ENCODE results near the gene PATJ.

The PATJ gene

DNA sequence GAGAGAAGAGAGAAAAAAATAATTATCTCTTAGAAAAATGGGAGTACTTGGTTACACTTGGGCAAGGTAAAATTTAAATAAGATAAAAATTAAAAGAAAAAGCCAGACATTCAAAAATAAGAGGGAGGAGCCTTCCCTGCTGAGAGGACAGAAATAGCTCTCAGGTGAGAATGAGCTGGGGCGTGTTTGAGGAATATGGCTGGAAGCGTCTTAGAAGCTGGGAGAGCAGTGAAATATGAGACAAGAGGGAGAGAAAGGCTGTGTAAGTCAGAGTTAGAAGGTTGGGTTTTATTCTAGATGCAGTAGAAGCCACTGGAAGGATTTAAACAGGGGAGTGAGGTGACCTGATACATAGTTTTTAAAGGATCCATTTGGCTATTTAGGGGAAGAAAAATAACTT, 298.2 kb downstream of the PATJ start:
- TF ChIP-seq FOXP2 (optimal IDR thresholded peaks at IDR 0.05; ENCODE audit: control extremely low read depth, extremely low read length, insufficient read depth) (no peak), POLR2AphosphoS5 (IDR thresholded peaks at IDR 0.05; ENCODE audit: borderline replicate concordance, low read depth, low read length) (no peak), EZH2 (IDR thresholded peaks at IDR 0.05) (no peak)
- no peaks in the 10 kb centered on the region for H3K36me3 ChIP-seq (ENCODE audit: insufficient read depth, low read length)
- H3K9ac ChIP-seq (ENCODE audit: insufficient read length): no peak overlapping the region
- no peak overlapping the region for H3K4me3 ChIP-seq
- no peak for DNase-seq (ENCODE audit: low read depth, low spot score)
- H3K27ac ChIP-seq: no peak overlapping the region
- no peaks in the 10 kb centered on the region for H3K9me3 ChIP-seq (ENCODE audit: low read depth, low read length)

DNA sequence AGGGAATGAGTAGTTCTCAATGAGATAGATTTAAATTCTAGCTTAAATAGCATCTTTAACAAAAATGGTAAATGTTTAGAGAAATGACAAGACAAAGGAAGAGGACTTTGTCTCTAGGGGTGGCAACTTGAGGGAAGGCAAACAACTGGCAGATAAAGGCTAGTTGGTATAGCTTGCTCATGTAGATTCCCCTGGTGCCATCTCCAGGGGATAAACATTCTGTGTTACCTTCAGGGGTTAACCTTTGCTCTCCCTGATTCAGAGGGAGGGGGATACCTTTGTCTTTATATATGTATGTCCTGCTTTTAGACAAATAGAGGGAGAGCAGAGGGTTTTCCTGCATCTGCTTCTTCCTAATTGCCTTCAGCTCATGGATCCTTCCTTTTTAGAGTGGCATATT, 298.7 kb downstream of the PATJ start:
- Histone ChIP-seq H3K27ac (no peak overlapping the region), H3K4me3 (no peak overlapping the region), H3K9me3 (ENCODE audit: low read depth, low read length) (no peaks in the 10 kb centered on the region), H3K36me3 (ENCODE audit: insufficient read depth, low read length) (no peaks in the 10 kb centered on the region), H3K9ac (ENCODE audit: insufficient read length) (no peak overlapping the region)
- no peak for DNase-seq (ENCODE audit: low read depth, low spot score)
- TF ChIP-seq EZH2 (IDR thresholded peaks at IDR 0.05) (no peak), FOXP2 (optimal IDR thresholded peaks at IDR 0.05; ENCODE audit: control extremely low read depth, extremely low read length, insufficient read depth) (no peak), POLR2AphosphoS5 (IDR thresholded peaks at IDR 0.05; ENCODE audit: borderline replicate concordance, low read depth, low read length) (no peak)

DNA sequence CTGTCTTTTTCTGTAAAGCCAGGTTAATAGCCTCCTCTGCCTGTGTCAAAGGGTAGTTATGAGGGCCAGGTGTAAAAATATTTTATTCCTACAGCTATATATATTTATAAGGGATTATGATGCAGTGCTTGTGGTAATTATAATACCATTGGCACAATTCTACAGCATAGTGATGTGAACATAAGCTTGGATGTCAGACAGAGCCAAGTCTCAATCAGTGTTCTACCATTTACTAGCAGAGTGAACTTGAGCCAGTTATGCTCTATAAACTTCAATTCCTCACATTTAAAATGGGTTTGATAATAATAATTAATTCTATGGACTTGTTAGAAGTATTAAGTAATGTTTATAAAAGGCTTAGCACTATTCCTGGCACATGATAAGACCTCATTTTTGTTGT, 300.9 kb downstream of the PATJ start:
- no peak for TF ChIP-seq FOXP2 (optimal IDR thresholded peaks at IDR 0.05; ENCODE audit: control extremely low read depth, extremely low read length, insufficient read depth)
- TF ChIP-seq POLR2AphosphoS5 (IDR thresholded peaks at IDR 0.05; ENCODE audit: borderline replicate concordance, low read depth, low read length): no peak
- no peak for TF ChIP-seq EZH2 (IDR thresholded peaks at IDR 0.05)
- Histone ChIP-seq H3K4me3 (no peak overlapping the region), H3K36me3 (ENCODE audit: insufficient read depth, low read length) (no peaks in the 10 kb centered on the region), H3K9me3 (ENCODE audit: low read depth, low read length) (no peaks in the 10 kb centered on the region), H3K27ac (no peak overlapping the region), H3K9ac (ENCODE audit: insufficient read length) (no peak overlapping the region)
- DNase-seq (ENCODE audit: low read depth, low spot score): no peak

- H3K4me3 ChIP-seq: no peak overlapping the region
- H3K9ac ChIP-seq (ENCODE audit: insufficient read length): no peak overlapping the region
- DNase-seq (ENCODE audit: low read depth, low spot score): no peak
- no peaks in the 10 kb centered on the region for H3K36me3 ChIP-seq (ENCODE audit: insufficient read depth, low read length)
- H3K9me3 ChIP-seq (ENCODE audit: low read depth, low read length): no peaks in the 10 kb centered on the region
- TF ChIP-seq EZH2 (IDR thresholded peaks at IDR 0.05) (no peak), FOXP2 (optimal IDR thresholded peaks at IDR 0.05; ENCODE audit: control extremely low read depth, extremely low read length, insufficient read depth) (no peak), POLR2AphosphoS5 (IDR thresholded peaks at IDR 0.05; ENCODE audit: borderline replicate concordance, low read depth, low read length) (no peak)
- H3K27ac ChIP-seq: no peak overlapping the region
Observed at GRCh38 chr1:62045574-62045973, 303.3 kb downstream of the PATJ start.

- Histone ChIP-seq H3K9ac (ENCODE audit: insufficient read length) (no peak overlapping the region), H3K27ac (no peak overlapping the region), H3K36me3 (ENCODE audit: insufficient read depth, low read length) (no peaks in the 10 kb centered on the region), H3K9me3 (ENCODE audit: low read depth, low read length) (no peaks in the 10 kb centered on the region), H3K4me3 (no peak overlapping the region)
- TF ChIP-seq EZH2 (IDR thresholded peaks at IDR 0.05): no peak
- no peak for TF ChIP-seq FOXP2 (optimal IDR thresholded peaks at IDR 0.05; ENCODE audit: control extremely low read depth, extremely low read length, insufficient read depth)
- TF ChIP-seq POLR2AphosphoS5 (IDR thresholded peaks at IDR 0.05; ENCODE audit: borderline replicate concordance, low read depth, low read length): no peak
- no peak for DNase-seq (ENCODE audit: low read depth, low spot score)
Observed at GRCh38 chr1:62046927-62047326, 304.6 kb downstream of the PATJ start.

GRCh38 chr1:62050165-62050564, 307.9 kb downstream of the PATJ start:
- Histone ChIP-seq H3K9me3 (ENCODE audit: low read depth, low read length) (no peaks in the 10 kb centered on the region), H3K9ac (ENCODE audit: insufficient read length) (no peak overlapping the region), H3K4me3 (no peak overlapping the region), H3K36me3 (ENCODE audit: insufficient read depth, low read length) (no peaks in the 10 kb centered on the region), H3K27ac (no peak overlapping the region)
- TF ChIP-seq POLR2AphosphoS5 (IDR thresholded peaks at IDR 0.05; ENCODE audit: borderline replicate concordance, low read depth, low read length) (no peak), FOXP2 (optimal IDR thresholded peaks at IDR 0.05; ENCODE audit: control extremely low read depth, extremely low read length, insufficient read depth) (no peak), EZH2 (IDR thresholded peaks at IDR 0.05) (no peak)
- DNase-seq (ENCODE audit: low read depth, low spot score): no peak

DNA sequence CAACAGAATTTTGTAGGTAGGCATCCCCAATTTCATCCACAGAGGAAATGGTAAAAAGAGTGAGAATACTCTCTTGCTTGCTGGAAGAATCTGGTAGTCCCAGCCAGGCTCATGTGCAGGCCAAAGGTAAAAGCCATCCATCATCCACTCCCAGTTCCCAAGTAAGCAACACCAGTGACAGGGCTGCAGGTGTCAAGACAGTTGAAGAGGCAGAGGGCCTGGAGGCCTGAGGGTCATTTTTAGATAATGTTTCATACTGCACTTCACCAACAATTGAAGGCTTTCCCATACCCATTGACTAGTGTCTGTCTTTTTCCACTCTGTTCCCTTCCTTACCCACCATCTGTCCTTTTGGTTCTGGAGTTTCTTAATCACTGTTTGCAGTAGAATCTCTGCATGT, 310.7 kb downstream of the PATJ start:
- TF ChIP-seq FOXP2 (optimal IDR thresholded peaks at IDR 0.05; ENCODE audit: control extremely low read depth, extremely low read length, insufficient read depth) (no peak), EZH2 (IDR thresholded peaks at IDR 0.05) (no peak), POLR2AphosphoS5 (IDR thresholded peaks at IDR 0.05; ENCODE audit: borderline replicate concordance, low read depth, low read length) (no peak)
- H3K36me3 ChIP-seq (ENCODE audit: insufficient read depth, low read length): no peaks in the 10 kb centered on the region
- no peaks in the 10 kb centered on the region for H3K9me3 ChIP-seq (ENCODE audit: low read depth, low read length)
- no peak overlapping the region for H3K4me3 ChIP-seq
- no peak for DNase-seq (ENCODE audit: low read depth, low spot score)
- no peak overlapping the region for H3K27ac ChIP-seq
- no peak overlapping the region for H3K9ac ChIP-seq (ENCODE audit: insufficient read length)

DNA sequence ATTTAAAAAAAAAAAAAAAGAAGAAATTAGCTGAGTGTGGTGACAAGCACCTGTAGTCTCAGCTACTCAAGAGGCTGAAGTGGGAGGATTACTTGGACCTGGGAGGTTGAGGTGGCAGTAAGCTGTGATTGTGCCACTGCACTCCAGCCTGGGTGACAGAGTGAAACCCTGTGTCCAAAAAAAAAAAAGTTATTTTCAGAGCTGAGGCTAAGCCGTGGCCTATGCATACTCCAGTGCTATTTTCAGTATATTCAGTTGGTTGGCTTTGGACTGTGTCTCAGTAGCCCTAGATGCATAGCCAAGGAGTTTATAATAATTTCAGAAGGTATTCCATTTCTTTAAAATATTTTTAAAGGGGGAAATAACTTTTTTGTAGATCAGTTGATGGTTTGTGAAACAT, 311.9 kb downstream of the PATJ start:
- DNase-seq (ENCODE audit: low read depth, low spot score): no peak
- TF ChIP-seq FOXP2 (optimal IDR thresholded peaks at IDR 0.05; ENCODE audit: control extremely low read depth, extremely low read length, insufficient read depth) (no peak), EZH2 (IDR thresholded peaks at IDR 0.05) (no peak), POLR2AphosphoS5 (IDR thresholded peaks at IDR 0.05; ENCODE audit: borderline replicate concordance, low read depth, low read length) (no peak)
- Histone ChIP-seq H3K36me3 (ENCODE audit: insufficient read depth, low read length) (no peaks in the 10 kb centered on the region), H3K9ac (ENCODE audit: insufficient read length) (no peak overlapping the region), H3K4me3 (no peak overlapping the region), H3K9me3 (ENCODE audit: low read depth, low read length) (no peaks in the 10 kb centered on the region), H3K27ac (no peak overlapping the region)

GRCh38 chr1:62057230-62057629, 314.9 kb downstream of the PATJ start:
- TF ChIP-seq EZH2 (IDR thresholded peaks at IDR 0.05): no peak
- TF ChIP-seq FOXP2 (optimal IDR thresholded peaks at IDR 0.05; ENCODE audit: control extremely low read depth, extremely low read length, insufficient read depth): no peak
- TF ChIP-seq POLR2AphosphoS5 (IDR thresholded peaks at IDR 0.05; ENCODE audit: borderline replicate concordance, low read depth, low read length): no peak
- H3K9me3 ChIP-seq (ENCODE audit: low read depth, low read length): no peaks in the 10 kb centered on the region
- H3K27ac ChIP-seq: no peak overlapping the region
- H3K9ac ChIP-seq (ENCODE audit: insufficient read length): no peak overlapping the region
- DNase-seq (ENCODE audit: low read depth, low spot score): no peak
- H3K4me3 ChIP-seq: no peak overlapping the region
- H3K36me3 ChIP-seq (ENCODE audit: insufficient read depth, low read length): no peaks in the 10 kb centered on the region
